PC-3 (cell line): Measurements from ENCODE around the gene ZBTB11.

ENCODE experiments used
- CTCF ChIP-seq: fragments of 300-600 bp; sonication (generic); conservative IDR thresholded peaks from 2 replicates; pipeline ENCODE4 v1.5.1; 2017; ENCODE audit warnings: antibody characterized with exemption, low read depth, mild to moderate bottlenecking, low read length
- EZH2 ChIP-seq: fragments of 300-600 bp; sonication (generic); IDR thresholded peaks from one replicate; pipeline ENCODE4 v1.6.1; 2017; ENCODE audit warnings: antibody characterized with exemption, mild to moderate bottlenecking, low read length; ENCODE audit not compliant: unreplicated experiment

GRCh38 chr3:101631098-101631796 is 45.7 kb downstream of the ZBTB11 start:
- TF ChIP-seq CTCF (no peak), EZH2 (no peak)
